GM19372 (cell line): ENCODE data around the gene NT5C3B.
"Not testable (repeated sequence)": the region's sequence is repeated elsewhere in the genome, so short reads cannot be mapped to it uniquely, and the experiment has no call there.

Experiments
- ATAC-seq: cut with Tn5 transposase; IDR thresholded peaks from one replicate; pipeline ENCODE4 v1.9.1; 2021; ENCODE audit warnings: mild to moderate bottlenecking, low read depth, moderate library complexity; ENCODE audit not compliant: unreplicated experiment

NT5C3B gene

DNA sequence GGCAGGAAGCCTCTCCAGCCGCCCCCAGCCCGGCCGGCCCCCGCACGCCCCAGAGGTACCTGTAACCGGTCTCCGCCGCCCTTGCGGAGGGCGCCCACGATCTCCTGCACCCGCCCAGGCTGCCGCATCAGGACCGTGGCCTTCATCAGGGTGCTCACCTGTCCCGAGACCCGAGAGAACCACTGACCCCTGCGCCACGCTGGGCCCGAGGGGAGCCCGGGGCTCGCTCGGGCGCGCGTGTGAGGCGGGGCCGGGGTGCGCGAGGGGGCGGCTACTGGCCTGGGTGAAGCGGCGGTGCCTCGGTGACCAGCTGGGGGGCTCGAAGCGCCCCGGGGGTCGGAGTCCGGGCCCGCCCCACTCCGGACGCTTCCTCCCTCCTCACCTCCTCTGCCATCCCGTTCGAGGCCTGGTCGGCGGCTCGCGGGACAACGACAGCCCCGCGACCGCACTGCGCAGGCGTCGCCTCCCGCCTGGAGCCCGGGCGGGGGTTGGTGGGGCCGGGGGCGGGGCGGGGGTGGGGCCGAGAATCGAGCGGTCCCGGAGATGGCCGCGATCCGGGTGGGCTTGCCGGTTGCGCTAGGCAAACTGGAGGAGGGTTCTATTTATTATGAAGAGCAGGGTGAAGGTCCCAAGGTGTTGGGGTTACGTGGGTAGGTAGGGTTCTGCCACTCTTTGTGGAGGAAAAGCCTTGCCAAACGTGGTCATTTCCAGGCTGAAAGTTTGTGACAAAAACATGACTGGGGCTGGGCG, at the start of gene NT5C3B:
TSS of gene NT5C3B (minus strand) at position 433 of the 750 bp plus-strand sequence. CDS start at position 394, 39 bp downstream.
- ATAC-seq = no peak

DNA sequence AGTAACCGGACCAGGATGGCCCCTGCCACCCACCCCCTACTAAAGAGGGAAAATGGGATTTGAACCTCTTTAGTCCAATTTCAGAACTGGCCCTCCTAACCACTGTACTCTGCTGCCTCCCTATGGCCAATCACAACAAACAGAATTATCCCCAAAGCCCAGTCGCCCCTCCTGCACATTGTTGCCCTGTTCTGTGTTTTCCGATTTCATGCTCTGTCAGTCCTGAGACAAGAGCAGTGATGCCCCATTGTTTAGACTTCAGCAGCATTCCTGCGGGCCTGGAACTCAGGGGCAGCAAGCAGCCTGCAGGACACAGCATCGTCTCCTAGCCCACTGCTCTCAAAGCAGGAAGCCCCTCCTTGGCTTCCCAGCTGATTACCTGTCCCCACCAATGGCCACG, 49.7 kb upstream of the NT5C3B start:
- no peak for ATAC-seq

DNA sequence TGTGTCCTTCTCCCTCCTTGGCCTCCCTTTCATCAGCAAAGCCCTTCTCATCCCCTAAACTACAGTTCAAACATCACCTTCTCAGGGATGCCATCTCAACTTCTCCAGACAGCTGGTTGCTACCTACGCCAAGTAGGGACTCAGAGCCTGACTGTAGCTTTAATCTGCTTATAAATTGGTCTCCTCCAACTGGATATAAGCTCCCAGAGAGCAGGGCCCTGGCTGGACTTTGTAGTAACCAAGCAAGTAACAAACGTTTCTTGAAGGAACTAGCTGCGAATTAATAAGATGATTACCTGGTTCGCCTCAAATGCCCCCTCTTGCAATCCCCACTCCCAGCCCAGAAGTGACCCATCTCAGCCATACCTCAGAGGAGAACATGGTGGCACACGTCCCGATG, 46.7 kb upstream of the NT5C3B start:
- no peak for ATAC-seq

DNA sequence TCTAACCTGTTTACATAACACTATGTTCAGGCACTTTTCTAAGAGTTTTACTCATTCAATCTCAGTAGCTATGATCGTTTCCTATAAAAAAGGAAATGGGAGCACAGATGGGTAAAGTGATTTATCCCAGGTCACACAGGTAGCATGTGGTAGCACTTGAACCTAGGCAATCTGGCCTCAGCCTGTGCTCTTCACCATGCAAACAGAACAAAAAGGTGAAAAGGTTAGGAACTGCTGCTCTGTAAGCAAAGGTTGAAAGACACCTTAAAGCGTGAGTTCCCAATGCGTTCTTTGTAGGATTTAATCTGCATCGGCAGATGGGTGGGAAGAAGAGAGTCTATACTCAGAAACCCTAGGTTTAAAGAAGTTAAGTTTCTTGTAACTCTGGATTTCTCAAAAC, 44.1 kb upstream of the NT5C3B start:
- no peak for ATAC-seq

DNA sequence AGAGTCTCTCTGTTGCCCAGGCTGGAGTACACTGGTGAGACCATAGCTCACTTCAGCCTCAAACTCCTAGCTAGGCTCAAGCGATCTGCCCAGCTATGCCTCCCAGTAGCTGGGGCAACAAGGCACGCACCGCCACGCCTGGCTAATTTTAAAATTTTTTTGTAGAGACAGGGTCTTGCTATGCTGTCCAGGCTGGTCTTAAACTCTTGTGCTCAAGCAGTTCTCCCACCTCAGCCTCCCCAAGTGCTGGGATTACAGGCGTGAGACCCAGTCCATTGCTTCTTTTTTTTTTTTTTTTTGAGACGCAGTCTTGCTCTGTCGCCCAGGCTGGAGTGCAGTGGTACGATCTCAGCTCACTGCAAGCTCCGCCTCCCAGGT, 38.2 kb upstream of the NT5C3B start:
- ATAC-seq = not testable (repeated sequence)

DNA sequence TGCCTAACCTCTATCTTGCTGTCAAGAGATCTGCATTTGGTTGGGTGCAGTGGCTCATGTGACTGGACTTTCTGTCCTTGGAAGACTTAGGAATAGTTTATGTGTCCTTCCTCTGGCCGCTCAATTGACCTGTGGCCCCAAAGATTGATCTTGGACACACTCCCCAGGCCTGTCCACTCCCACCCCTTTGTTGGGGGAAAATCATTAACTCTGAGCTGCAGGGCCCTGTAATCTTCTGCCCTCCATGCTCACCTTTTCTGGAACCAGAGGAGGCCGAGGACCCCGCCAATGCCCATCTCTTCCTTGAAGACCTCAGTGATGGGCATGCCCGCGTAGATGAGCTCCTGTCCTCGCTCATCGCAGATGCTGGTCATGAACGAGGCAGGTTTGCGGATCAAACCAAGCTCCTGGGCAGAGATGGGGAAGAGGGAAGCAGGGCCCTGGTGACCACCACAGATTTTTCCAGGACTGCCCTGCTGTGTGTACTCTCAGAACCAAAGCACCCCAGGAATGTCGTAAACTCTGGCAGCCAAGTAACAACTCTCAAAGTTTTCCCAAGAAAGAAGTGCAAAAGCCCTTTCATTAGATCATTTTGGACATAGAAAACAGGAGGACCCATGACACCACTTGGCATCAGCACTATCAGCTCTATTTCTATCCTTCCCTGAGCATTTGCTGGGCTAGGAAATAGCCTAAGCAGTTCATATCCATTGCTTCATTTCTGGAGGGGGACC, 37.7 kb upstream of the NT5C3B start:
- no peak for ATAC-seq

DNA sequence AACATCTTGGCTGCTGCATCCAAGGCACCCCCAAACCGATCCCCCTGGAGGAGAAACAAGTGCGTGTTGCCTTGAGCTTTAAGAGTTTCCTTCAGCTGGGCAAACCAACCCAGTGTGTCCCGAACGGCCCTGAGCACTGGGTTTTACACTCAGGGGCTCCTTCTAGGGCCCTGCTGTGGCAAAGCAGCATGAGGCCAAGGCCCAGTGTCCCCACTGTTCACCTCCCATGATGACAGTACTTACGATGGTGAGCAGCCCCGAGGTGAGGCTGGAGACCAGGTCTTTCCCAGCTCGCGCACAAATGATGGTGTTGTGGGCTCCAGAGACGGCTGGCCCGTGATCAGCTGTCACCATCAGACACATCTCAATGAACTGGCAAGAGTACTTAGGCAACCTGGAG, 35.8 kb upstream of the NT5C3B start:
- ATAC-seq = no peak

DNA sequence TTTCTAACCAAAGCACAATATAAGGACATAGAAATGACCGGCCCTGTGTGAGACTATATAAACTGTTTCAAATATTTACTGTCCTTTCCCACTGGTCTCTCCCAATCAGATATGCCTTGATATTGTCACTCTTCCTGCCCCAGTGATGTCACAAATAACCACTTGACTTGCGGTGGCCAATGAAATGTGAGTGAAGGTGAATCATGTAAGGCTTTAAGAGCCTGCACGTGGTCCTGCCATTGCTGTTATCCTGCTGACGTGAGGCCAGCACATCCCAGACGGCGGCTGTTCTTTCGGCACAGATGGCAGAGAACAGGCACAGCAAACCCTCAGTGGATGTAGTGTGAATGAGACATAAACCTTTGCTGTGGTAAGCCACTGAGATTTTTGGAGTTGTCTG, 34.6 kb upstream of the NT5C3B start:
- ATAC-seq = no peak

DNA sequence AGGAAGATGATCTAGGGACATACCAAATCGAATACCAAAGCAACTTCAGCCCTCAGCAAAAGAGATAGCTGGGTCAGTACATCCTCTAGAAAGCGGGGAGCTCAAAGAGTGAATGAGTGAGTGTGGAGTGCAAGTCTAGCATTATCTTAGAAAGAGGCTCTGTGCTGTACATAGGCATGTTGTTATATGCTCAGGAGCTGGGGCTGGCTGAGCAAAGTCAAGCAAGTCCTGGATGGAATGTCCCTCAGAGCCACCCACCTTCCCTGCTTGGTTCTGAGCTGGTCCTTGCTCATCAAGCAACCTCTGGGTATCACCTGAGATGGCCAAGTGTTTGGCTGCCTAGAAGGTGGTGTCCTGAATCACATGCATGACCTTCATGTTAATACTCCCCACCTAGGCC, 34.1 kb upstream of the NT5C3B start:
- ATAC-seq = no peak

DNA sequence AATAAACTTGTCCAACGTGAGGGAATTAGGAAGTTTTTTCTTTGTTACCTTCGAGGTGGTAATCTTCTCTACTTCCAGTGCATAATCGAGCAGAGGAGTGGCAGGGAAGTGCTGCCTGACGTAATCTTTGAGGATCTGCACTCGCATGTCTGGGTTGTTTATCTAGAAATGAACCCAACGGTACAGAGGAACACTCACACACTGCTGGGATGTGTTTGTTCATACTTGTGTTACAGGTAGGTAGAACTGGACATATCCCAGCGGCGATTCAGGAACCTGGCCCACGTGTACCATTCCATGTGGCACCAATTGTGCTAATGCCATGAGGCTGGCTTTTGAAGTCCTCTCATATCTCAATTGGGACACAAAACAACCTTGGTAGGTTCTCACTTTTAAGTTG, 33.4 kb upstream of the NT5C3B start:
- no peak for ATAC-seq

DNA sequence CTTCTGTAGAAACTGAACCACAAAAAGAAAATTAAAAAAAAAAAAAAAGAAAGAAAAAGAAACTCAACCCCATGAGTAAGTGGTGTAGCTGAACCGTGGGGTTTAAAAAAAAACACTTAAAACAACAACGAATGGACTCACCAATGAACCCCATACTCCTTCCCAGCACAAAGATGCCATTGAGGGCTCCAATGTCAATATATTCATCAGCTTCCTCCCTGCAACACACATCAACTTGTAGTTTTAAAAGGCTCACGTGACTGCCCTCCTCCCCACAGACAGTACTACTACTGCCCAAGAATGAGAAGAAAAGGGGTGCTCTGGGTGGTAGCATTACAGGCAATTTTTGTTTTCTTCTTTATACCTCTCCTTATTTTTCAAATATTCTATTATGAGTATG, 32.5 kb upstream of the NT5C3B start:
- no peak for ATAC-seq

DNA sequence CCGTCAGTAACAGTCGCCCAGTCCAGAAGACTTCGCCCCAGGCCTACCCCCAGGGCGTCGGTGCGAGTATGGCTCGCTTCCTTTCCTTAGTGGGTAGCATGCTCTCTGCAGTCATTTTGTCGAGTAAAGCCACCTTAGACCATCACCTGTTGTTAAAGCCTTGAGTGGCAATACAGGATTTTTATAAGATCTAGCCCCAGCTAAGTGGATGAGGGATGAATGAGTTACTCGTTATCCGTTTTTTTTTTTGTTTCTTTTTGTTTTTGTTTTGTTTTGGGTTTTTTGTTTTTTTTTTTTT, 29.5 kb upstream of the NT5C3B start:
- no peak for ATAC-seq

DNA sequence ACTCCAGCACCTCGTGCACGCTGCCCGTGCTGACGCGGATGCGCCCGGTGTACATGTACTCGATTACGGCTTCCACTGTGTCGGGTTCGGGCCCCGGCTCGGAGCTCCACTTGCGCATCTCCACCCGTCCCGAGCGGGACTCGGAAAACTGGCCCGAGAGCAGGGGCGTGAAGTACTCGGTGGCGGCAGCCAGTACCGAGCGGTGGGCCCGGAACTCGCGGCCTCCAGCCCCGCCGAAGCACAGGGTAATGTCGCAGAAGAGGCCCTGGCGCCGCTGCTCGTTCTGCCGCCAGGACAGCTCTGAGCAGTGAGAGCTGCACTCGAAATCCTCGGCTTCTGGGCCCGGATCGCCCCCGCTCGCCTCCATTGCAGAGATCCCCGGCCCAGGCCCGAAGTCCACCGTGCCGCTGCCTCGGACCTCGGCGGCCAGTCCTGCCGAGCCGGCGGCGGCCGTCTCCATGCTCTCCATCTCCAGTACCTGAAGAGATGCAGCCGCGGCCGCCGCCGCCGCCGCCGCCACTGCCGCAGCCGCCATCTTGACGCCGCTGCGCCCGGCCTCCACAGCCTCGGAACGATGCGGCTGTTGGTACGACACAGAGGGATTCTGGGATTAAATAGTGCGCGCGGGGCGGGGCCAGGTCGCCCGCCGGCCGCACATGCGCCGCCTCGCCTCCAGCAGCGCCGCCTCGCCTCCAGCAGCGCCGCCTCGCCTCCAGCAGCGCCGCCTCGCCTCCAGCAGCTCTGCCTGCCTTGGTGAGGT, 29.0 kb upstream of the NT5C3B start, which contains the start of gene KLHL11:
TSS of gene KLHL11 (minus strand) at position 588 of the 760 bp plus-strand sequence. CDS start at position 535, 53 bp downstream.
- peak; percentile 85 for ATAC-seq

DNA sequence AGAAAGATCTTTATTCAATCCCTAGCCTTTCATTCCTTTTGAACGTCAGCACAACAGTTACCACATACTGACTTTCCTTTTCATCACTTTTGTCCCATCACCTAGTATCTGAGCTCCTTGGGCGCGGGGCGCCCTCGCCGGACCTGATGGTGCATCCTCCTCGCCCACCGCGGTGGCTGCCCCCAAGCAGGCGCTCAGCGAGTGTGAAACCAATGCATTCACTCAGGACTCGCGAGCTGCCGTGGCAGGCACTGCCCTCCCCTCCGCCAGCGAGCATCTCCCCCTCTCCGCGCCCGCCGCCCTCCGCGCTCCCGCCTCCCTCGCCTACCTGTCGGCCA, 28.4 kb upstream of the NT5C3B start:
- ATAC-seq = peak; percentile 21

DNA sequence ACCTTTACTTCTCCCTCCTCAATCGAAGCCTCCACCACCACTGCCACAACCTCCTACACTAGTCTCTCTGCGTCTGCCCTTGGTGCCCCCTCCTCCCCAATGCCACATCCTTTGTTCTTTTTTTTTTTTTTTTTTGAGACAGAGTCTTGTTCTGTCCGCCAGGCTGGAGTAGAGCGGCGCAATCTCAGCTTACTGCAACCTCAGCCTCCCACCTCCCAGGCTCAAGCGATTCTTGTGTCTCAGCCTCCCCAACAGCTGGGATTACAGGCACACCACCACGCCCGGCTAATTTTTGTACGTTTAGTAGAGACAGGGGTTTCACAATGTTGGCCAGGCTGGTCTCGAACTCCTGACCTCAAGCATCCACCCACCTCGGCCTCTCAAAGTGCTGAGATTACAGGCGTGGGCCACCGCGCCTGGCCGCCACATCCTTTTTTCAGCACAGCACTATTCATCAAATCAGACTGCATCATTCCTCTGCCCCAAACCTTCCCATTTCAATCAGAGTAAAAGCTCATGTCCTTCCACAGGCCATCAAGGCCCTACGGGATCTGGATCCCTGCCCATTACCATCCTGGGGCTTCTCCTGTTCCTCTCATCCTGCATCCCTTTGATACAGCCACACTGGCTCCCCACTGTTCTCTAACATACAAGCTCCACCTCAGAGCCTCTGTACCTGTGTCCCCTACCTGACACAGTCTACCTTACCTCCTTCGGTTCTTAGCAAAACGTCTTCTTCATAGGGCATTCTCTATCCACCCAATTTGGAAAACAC, 27.2 kb upstream of the NT5C3B start:
- no peak for ATAC-seq

DNA sequence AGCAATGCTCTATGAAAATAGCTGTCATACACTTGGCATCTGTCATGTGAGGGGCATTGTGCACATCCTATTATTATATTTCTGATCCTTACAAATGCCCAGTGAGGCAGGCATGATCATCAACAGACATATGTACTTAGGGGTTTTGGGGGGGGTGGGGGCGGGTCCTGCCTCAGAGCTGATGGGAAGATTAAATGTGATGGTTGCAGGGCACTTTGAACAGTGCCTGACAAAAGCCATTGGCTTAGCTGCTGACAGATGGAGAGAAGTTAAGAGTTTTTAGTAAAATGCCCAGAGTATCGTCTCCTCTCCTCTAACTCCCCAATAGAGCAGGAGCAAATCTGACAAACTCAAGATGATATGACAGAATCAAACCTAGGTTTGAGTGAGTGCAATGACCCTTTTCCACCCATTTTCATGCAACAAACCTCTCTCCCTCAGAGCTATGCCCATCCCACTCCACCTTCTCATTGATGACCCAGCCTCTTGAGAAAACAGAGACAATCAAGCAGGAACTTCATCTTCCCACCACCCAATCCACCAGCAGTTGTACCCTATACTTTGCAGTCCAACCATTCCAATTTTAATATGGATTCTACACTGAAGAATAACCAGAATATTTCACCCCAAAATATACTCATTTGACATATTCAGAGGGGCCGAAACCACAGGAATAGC, 24.4 kb upstream of the NT5C3B start:
- ATAC-seq = no peak

DNA sequence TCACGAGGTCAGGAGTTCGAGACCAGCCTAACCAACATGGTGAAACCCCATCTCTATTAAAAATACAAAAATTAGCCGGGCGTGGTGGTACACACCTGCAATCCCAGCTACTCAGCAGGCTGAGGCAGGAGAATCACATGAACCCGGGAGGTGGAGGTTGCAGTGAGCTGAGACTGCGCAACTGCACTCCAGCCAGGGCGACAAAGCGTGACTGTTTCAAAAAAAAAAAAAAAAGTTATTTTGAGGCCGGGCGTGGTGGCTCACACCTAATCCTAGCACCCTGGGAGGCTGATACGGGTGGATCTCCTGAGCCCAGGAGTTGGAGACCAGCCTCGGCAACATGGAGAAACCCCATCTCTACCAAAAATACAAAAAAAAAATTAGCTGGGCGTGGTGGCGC, 15.3 kb upstream of the NT5C3B start:
- ATAC-seq = not testable (repeated sequence)

DNA sequence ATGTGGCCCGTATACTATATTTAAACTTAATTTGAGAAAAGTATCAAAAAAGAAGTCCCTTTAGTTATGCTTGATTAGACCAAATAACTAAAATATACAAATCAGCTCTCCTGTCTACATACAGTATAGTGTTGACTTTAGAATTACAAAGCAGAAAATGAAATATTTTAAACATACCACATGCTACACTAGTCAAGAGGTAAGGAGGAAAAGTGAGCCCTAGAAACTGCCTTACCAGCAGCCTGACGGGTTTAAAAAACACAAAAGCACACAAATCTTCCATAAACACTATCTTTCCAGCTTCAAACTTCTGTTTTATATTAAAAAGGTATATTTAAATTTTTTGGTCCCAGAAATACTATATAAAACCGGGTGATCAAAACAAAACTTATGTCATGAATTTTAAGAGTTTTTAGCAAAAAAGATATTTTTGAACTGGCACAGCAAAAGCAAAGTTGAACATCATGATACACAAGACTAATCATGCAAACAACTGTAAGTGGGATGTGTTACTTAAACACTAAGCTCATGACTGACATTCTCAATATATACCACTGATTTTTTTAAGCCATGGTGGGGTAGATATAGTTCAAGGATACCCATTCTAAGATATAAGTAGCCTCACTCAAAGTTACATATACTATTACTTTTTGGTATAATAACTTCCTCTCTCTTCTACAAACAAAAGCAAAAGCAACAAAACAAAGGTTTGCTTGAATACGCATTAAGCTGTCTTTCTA, 13.4 kb upstream of the NT5C3B start:
- no peak for ATAC-seq

DNA sequence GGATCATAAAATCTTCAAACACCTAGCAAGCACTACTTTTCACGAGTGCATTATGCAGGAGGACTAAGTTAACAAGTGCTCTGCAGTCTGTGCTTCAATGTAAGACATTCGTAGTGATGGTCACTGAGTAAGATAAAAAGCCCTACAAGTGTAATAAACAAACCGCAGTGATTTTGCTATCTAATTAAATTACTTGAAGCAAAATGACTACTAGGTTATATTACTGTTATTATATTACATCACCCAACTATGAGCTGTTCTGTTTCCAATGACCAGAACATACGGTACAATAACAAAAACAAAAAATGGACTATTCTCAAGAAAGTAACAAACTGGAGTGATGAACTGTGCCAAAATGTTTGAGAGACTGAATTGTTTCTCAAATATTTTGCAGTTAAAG, 12.8 kb upstream of the NT5C3B start:
- no peak for ATAC-seq

DNA sequence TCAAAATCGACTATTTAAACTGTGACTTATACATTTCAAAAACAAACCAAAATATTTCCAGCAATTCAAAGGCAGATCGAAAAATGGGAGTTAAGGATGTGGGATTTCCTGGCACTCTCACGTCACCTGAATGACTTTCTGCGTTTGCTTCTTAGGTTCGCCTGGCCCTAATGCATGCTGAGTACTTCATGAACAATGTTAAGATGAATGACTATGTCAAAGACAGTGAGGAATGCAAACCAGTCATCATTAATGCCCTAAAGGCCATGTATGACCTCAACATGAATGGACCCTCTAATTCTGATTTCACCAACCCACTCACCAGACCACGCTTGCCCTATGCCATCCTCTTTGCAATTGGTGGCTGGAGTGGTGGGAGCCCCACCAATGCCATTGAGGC, 8.9 kb upstream of the NT5C3B start:
- no peak for ATAC-seq
